GM23248 (cell line): ENCODE data around the gene APBA1. TPM values are rescaled to one million over a fixed set of nuclear protein-coding genes. Genes with fewer than 3 reads are reported as not detected.

Experiments
- DNase-seq: peaks from one replicate; pipeline ENCODE4 v3.0.0-alpha.2; 2015
- H2AFZ ChIP-seq: fragments of 200-600 bp; sonication (generic); 2 replicates; pipeline ENCODE4 v1.6.1; 2016; ENCODE audit warnings: antibody characterized with exemption
- H3F3A ChIP-seq: fragments of 200-600 bp; sonication (generic); 2 replicates; pipeline ENCODE4 v1.6.1; 2016; ENCODE audit warnings: mild to moderate bottlenecking, antibody characterized with exemption, mixed run types; ENCODE audit not compliant: insufficient read depth
- H3K27ac ChIP-seq: fragments of 200-600 bp; sonication (generic); 2 replicates; pipeline ENCODE4 v1.5.1; 2016; ENCODE audit warnings: mild to moderate bottlenecking
- H3K27me3 ChIP-seq: fragments of 200-600 bp; sonication (generic); replicated peaks from 2 replicates; pipeline ENCODE4 v1.6.1; 2016; ENCODE audit warnings: mild to moderate bottlenecking; ENCODE audit not compliant: insufficient read depth
- H3K36me3 ChIP-seq: fragments of 200-600 bp; sonication (generic); 2 replicates; pipeline ENCODE4 v1.6.1; 2016; ENCODE audit warnings: low read depth, mild to moderate bottlenecking
- H3K4me1 ChIP-seq: fragments of 200-600 bp; sonication (generic); 2 replicates; pipeline ENCODE4 v1.6.1; 2016; ENCODE audit warnings: mild to moderate bottlenecking; ENCODE audit not compliant: insufficient read depth
- H3K4me2 ChIP-seq: fragments of 200-600 bp; sonication (generic); one replicate; pipeline ENCODE4 v1.6.1; 2016; ENCODE audit warnings: mild to moderate bottlenecking; ENCODE audit not compliant: unreplicated experiment
- H3K4me3 ChIP-seq: fragments of 200-600 bp; sonication (generic); 2 replicates; pipeline ENCODE4 v1.5.1; 2016; ENCODE audit warnings: mild to moderate bottlenecking
- H3K79me2 ChIP-seq: fragments of 200-600 bp; sonication (generic); 2 replicates; pipeline ENCODE4 v1.6.1; 2016; ENCODE audit warnings: mild to moderate bottlenecking; ENCODE audit not compliant: insufficient read depth
- H3K9ac ChIP-seq: fragments of 200-600 bp; sonication (generic); 2 replicates; pipeline ENCODE4 v1.6.1; 2016; ENCODE audit warnings: mild to moderate bottlenecking
- H3K9me2 ChIP-seq: fragments of 200-600 bp; sonication (generic); 2 replicates; pipeline ENCODE4 v1.6.1; 2016; ENCODE audit warnings: mixed run types, mild to moderate bottlenecking, moderate library complexity; ENCODE audit not compliant: insufficient read depth
- H3K9me3 ChIP-seq: fragments of 200-600 bp; sonication (generic); one replicate; pipeline ENCODE4 v1.6.1; 2017; ENCODE audit warnings: low read depth
- H4K20me1 ChIP-seq: fragments of 200-600 bp; sonication (generic); 2 replicates; pipeline ENCODE4 v1.6.0; 2016; ENCODE audit not compliant: insufficient read depth
- EZH2 ChIP-seq: fragments of 200-600 bp; sonication (generic); IDR thresholded peaks from 2 replicates; pipeline ENCODE4 v1.6.1; 2018; ENCODE audit warnings: antibody characterized with exemption, mild to moderate bottlenecking; ENCODE audit not compliant: insufficient read depth, poor library complexity, severe bottlenecking
- EZH2phosphoT487 ChIP-seq: fragments of 200-600 bp; sonication (generic); IDR thresholded peaks from 2 replicates; pipeline ENCODE4 v1.6.1; 2018; ENCODE audit warnings: antibody characterized with exemption, moderate library complexity, mild to moderate bottlenecking, low read depth; ENCODE audit not compliant: insufficient read depth
- WGBS, 2 experiments: methylation state at CpG; one replicate each; pipeline ENCODE4 v1.1.6; 2015 to 2017; ENCODE audit warnings: low lambda C conversion rate in 2 of 2, low coverage in 1 of 2; ENCODE audit errors: missing lambda C conversion rate in 2 of 2; 5-methylcytosine and 5-hydroxymethylcytosine counted together
- in situ Hi-C: fragments of 300-500 bp; cut with MboI; formaldehyde crosslinking; loops from 2 replicates; pipeline ENCODE4 v1.15.0; 2020
- polyA plus RNA-seq: library from polyadenylated mRNA; unstranded; fragments of >200 nt; fragmentation: Nextera tagmentation; extraction: Ambion mirVana; gene quantifications from 2 replicates; pipeline ENCODE4 v1.2.1, GENCODE V29; 2016
- total RNA-seq: library from RNA; depleted of rRNA; stranded (reverse); fragments of >200 nt; shearing (Covaris generic); gene quantifications from 2 replicates; pipeline ENCODE4 v1.2.3, GENCODE V29; 2014

The APBA1 gene
- total and polyA plus RNA-seq, 2 experiments from 2014 or later, result 0.93 to 11.3 TPM

- H3K27ac ChIP-seq, result no peak overlapping the region
- H3K27me3 ChIP-seq, result no peaks in the 10 kb centered on the region
- H3K9me2 ChIP-seq, result no peaks in the 10 kb centered on the region
- no peaks in the 10 kb centered on the region for H3K9me3 ChIP-seq
- no peaks in the 10 kb centered on the region for H3K36me3 ChIP-seq
- H2AFZ ChIP-seq, result no peak overlapping the region
- H4K20me1 ChIP-seq, result no peaks in the 10 kb centered on the region
- TF ChIP-seq EZH2, result no peak
- TF ChIP-seq EZH2phosphoT487, result no peak
- no peak overlapping the region for H3K4me3 ChIP-seq
- no peak overlapping the region for H3K9ac ChIP-seq
- H3K4me2 ChIP-seq, result no peak overlapping the region
- 98% methylated on average over 5 of the region's 5 CpGs for WGBS, 2 experiments
- H3K79me2 ChIP-seq, result no peaks in the 10 kb centered on the region
- no peaks in the 10 kb centered on the region for H3K4me1 ChIP-seq
- no peak for DNase-seq
- no peaks in the 10 kb centered on the region for H3F3A ChIP-seq
- in situ Hi-C loops, result no loop called here
These were observed 78.4 kb downstream of the APBA1 start for GRCh38 chr9:69593756-69594155.

- in situ Hi-C loops, result no loop called here
- no peaks in the 10 kb centered on the region for H3K4me1 ChIP-seq
- no peaks in the 10 kb centered on the region for H3F3A ChIP-seq
- H3K4me3 ChIP-seq, result no peak overlapping the region
- no peaks in the 10 kb centered on the region for H3K36me3 ChIP-seq
- H3K79me2 ChIP-seq, result no peaks in the 10 kb centered on the region
- no peak overlapping the region for H3K27ac ChIP-seq
- TF ChIP-seq EZH2 (no peak), EZH2phosphoT487 (no peak)
- H3K27me3 ChIP-seq, result no peaks in the 10 kb centered on the region
- DNase-seq, result no peak
- H3K4me2 ChIP-seq, result no peak overlapping the region
- no peaks in the 10 kb centered on the region for H3K9me3 ChIP-seq
- H2AFZ ChIP-seq, result no peak overlapping the region
- H4K20me1 ChIP-seq, result no peaks in the 10 kb centered on the region
- no peak overlapping the region for H3K9ac ChIP-seq
- WGBS, 2 experiments, result 60 to 71% methylated on average over 3 of the region's 3 CpGs
- no peaks in the 10 kb centered on the region for H3K9me2 ChIP-seq
These were observed 78.9 kb downstream of the APBA1 start for GRCh38 chr9:69593301-69593700.

- WGBS, 2 experiments, result 87 to 92% methylated on average over 5 of the region's 5 CpGs
- no peaks in the 10 kb centered on the region for H4K20me1 ChIP-seq
- H3K9me2 ChIP-seq, result no peaks in the 10 kb centered on the region
- no peak overlapping the region for H2AFZ ChIP-seq
- DNase-seq, result no peak
- in situ Hi-C loops, result no loop called here
- no peaks in the 10 kb centered on the region for H3K9me3 ChIP-seq
- no peak overlapping the region for H3K27ac ChIP-seq
- H3K4me2 ChIP-seq, result no peak overlapping the region
- H3K36me3 ChIP-seq, result no peaks in the 10 kb centered on the region
- no peak for TF ChIP-seq EZH2phosphoT487
- peaks cover 3% of the 10 kb centered on the region for H3K4me1 ChIP-seq
- no peak overlapping the region for H3K4me3 ChIP-seq
- no peaks in the 10 kb centered on the region for H3K27me3 ChIP-seq
- H3F3A ChIP-seq, result 0 out of 2 replicates have a peak, but pooled peaks cover 5% of the 10 kb centered on the region
- no peak overlapping the region for H3K9ac ChIP-seq
- no peaks in the 10 kb centered on the region for H3K79me2 ChIP-seq
These were observed 81.9 kb downstream of the APBA1 start for GRCh38 chr9:69590266-69590665.

- Histone ChIP-seq H3K4me3 (no peak overlapping the region), H3K9ac (no peak overlapping the region), H3K36me3 (no peaks in the 10 kb centered on the region), H3F3A (peaks cover 16% of the 10 kb centered on the region), H3K9me2 (no peaks in the 10 kb centered on the region), H3K9me3 (no peaks in the 10 kb centered on the region), H3K79me2 (no peaks in the 10 kb centered on the region), H4K20me1 (no peaks in the 10 kb centered on the region), H3K27me3 (no peaks in the 10 kb centered on the region), H3K4me1 (peaks cover 14% of the 10 kb centered on the region), H3K27ac (no peak overlapping the region), H2AFZ (no peak overlapping the region), H3K4me2 (no peak overlapping the region)
- 95 to 97% methylated on average over 3 of the region's 3 CpGs for WGBS, 2 experiments
- in situ Hi-C loops, result no loop called here
- no peak for DNase-seq
- TF ChIP-seq EZH2phosphoT487 (no peak), EZH2 (no peak)
These were observed 83.0 kb downstream of the APBA1 start for GRCh38 chr9:69589156-69589555.

GRCh38 chr9:69585571-69585970, 86.6 kb downstream of the APBA1 start:
- in situ Hi-C loops, result no loop called here

More at GRCh38 chr9:69585571-69585970, 86.6 kb downstream of the APBA1 start:
- Histone ChIP-seq H4K20me1 (no peaks in the 10 kb centered on the region), H3K27ac (no peak overlapping the region), H3K27me3 (no peaks in the 10 kb centered on the region), H3K9ac (no peak overlapping the region), H3K4me2 (no peak overlapping the region), H3F3A (peaks cover 19% of the 10 kb centered on the region), H3K9me3 (no peaks in the 10 kb centered on the region), H2AFZ (no peak overlapping the region), H3K79me2 (no peaks in the 10 kb centered on the region), H3K9me2 (no peaks in the 10 kb centered on the region), H3K4me3 (no peak overlapping the region), H3K4me1 (peaks cover 28% of the 10 kb centered on the region), H3K36me3 (no peaks in the 10 kb centered on the region)
- peak; percentile 36 for DNase-seq
- 93 to 96% methylated on average over 2 of the region's 2 CpGs for WGBS, 2 experiments
- TF ChIP-seq EZH2, result no peak
- TF ChIP-seq EZH2phosphoT487, result no peak
